ENCODE data around the gene THPO. TPM values are rescaled to one million over a fixed set of nuclear protein-coding genes. Genes with fewer than 3 reads are reported as not detected.

THPO gene
- total RNA-seq, 1 donor from 2014 or later: 0.11 TPM

- intact Hi-C loops (cut with DNase I): no loop called here
- no peak for ATAC-seq (ENCODE audit: poor library complexity)
- no peak for DNase-seq
These were observed 22.6 kb downstream of the THPO start for GRCh38 chr3:184355261-184356040.

- ATAC-seq (ENCODE audit: poor library complexity): no peak
- intact Hi-C loops (cut with DNase I): no loop called here
These were observed 23.3 kb downstream of the THPO start for GRCh38 chr3:184354754-184355153.

GRCh38 chr3:184354121-184354728 lies 23.8 kb downstream of the THPO start:
- peak; percentile 38 for ATAC-seq (ENCODE audit: poor library complexity)
- DNase-seq: peak; percentile 77
- intact Hi-C loops (cut with DNase I): no loop called here

More at GRCh38 chr3:184354754-184355153, 23.3 kb downstream of the THPO start:
- no peak for DNase-seq

GRCh38 chr3:184353546-184353941 lies 24.5 kb downstream of the THPO start:
- ATAC-seq (ENCODE audit: poor library complexity): no peak
- no peak for DNase-seq
- intact Hi-C loops (cut with DNase I): no loop called here

- no peak for DNase-seq
- intact Hi-C loops (cut with DNase I): no loop called here
- ATAC-seq (ENCODE audit: poor library complexity): no peak
These were observed 25.0 kb downstream of the THPO start for GRCh38 chr3:184352897-184353545.

- ATAC-seq (ENCODE audit: poor library complexity): peak; percentile 9
- intact Hi-C loops (cut with DNase I): no loop called here
- no peak for DNase-seq
These were observed 25.7 kb downstream of the THPO start for GRCh38 chr3:184352149-184352785.

GRCh38 chr3:184351511-184352148 lies 26.4 kb downstream of the THPO start:
- intact Hi-C loops (cut with DNase I): no loop called here
- DNase-seq: no peak
- ATAC-seq (ENCODE audit: poor library complexity): no peak

GRCh38 chr3:184350618-184351017 lies 27.4 kb downstream of the THPO start:
- ATAC-seq (ENCODE audit: poor library complexity) (no peak), DNase-seq (no peak)
- intact Hi-C loops (cut with DNase I): no loop called here

- ATAC-seq (ENCODE audit: poor library complexity): no peak
- intact Hi-C loops (cut with DNase I): no loop called here
- DNase-seq: no peak
These were observed 28.2 kb downstream of the THPO start for GRCh38 chr3:184349563-184350470.

GRCh38 chr3:184348057-184348382 lies 30.0 kb downstream of the THPO start:
- intact Hi-C loops (cut with DNase I): no loop called here
- no peak for DNase-seq

GRCh38 chr3:184347321-184348056 lies 30.5 kb downstream of the THPO start:
- intact Hi-C loops (cut with DNase I): no loop called here
- ATAC-seq (ENCODE audit: poor library complexity): no peak
- no peak for DNase-seq

More at GRCh38 chr3:184348057-184348382, 30.0 kb downstream of the THPO start:
- no peak for ATAC-seq (ENCODE audit: poor library complexity)

GRCh38 chr3:184346480-184347190 lies 31.4 kb downstream of the THPO start:
- ATAC-seq (ENCODE audit: poor library complexity) (no peak), DNase-seq (no peak)
- intact Hi-C loops (cut with DNase I): no loop called here

- intact Hi-C loops (cut with DNase I): no loop called here
- peak; percentile 73 for DNase-seq
- ATAC-seq (ENCODE audit: poor library complexity): peak; percentile 83
These were observed 32.5 kb downstream of the THPO start for GRCh38 chr3:184345317-184346144.

GRCh38 chr3:184344579-184345316 lies 33.3 kb downstream of the THPO start:
- intact Hi-C loops (cut with DNase I): no loop called here
- DNase-seq (no peak), ATAC-seq (ENCODE audit: poor library complexity) (no peak)

GRCh38 chr3:184343200-184343876 lies 34.7 kb downstream of the THPO start:
- ATAC-seq (ENCODE audit: poor library complexity): no peak
- no peak for DNase-seq
- intact Hi-C loops (cut with DNase I): no loop called here

Measured in Right ventricle myocardium superior (tissue), 1 donor.